SK-N-SH (cell line): Measurements from ENCODE around the gene REC8.

Experiments used
- RCOR1 ChIP-seq: fragments of 150-350 bp; IDR thresholded peaks from 2 replicates; pipeline ENCODE4 v1.6.1; 2017; ENCODE audit warnings: antibody characterized with exemption, low read length
- RFX5 ChIP-seq: IDR thresholded peaks from 2 replicates; pipeline ENCODE4 v1.6.1; 2012; ENCODE audit warnings: mild to moderate bottlenecking, improper control_type of control experiment, low read length
- RXRA ChIP-seq: IDR thresholded peaks from 2 replicates; pipeline ENCODE4 v1.4.0; 2012; ENCODE audit warnings: low read depth, mild to moderate bottlenecking, borderline replicate concordance
- SMC3 ChIP-seq: IDR thresholded peaks from 2 replicates; pipeline ENCODE4 v1.6.1; 2012; ENCODE audit warnings: low read depth, low read length, improper control_type of control experiment
- TAF1 ChIP-seq: IDR thresholded peaks from 2 replicates; pipeline ENCODE4 v1.6.1; 2012; ENCODE audit warnings: low read depth, mild to moderate bottlenecking, low read length, moderate library complexity, borderline replicate concordance
- TF ChIP-seq, protein P1 (sequence below): IDR thresholded peaks from 2 replicates; pipeline ENCODE4 v1.4.0; 2012; ENCODE audit warnings: low read depth
- TF ChIP-seq, protein P2 (sequence below): fragments of 200-600 bp; sonication (generic); IDR thresholded peaks from 2 replicates; pipeline ENCODE4 v1.6.1; 2017; ENCODE audit warnings: antibody characterized with exemption, mild to moderate bottlenecking, moderate library complexity
- TF ChIP-seq, protein P3 (sequence below): IDR thresholded peaks from 2 replicates; pipeline ENCODE4 v1.6.1; 2012; ENCODE audit warnings: mild to moderate bottlenecking, low read depth, low read length, moderate library complexity

DNA sequence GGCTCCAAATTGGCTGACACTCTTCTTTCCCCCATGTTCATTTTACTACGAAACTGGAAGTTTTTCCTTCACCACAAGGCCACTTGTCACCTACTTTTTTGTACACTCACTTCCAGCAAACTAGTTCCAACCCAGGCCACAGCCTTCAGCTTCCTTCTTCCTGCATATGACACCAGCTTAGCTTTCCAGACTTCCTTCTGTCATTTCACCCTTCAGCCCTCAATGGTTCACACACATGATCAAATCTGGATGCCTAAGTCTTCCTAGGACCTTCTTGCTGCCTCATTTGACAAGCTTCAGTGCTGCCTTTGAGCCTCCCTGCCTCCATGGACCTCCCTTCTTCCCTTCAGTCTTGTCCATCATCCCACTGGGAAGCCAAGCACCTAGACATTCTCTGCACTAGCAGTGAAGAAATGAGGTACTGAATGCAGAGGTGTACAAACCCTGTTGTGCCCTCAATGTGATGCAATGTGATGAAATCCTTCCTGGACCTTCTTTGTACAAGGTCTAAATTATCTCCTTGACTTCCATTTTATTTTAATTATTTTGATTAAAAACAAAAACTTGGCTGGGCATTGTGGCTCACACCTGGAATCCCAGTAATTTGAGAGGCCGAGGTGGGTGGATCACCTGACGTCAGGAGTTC, 4.3 kb upstream of the REC8 start:
- TF ChIP-seq, protein P1, sequence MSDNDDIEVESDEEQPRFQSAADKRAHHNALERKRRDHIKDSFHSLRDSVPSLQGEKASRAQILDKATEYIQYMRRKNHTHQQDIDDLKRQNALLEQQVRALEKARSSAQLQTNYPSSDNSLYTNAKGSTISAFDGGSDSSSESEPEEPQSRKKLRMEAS = no peak
- TF ChIP-seq, protein P2, sequence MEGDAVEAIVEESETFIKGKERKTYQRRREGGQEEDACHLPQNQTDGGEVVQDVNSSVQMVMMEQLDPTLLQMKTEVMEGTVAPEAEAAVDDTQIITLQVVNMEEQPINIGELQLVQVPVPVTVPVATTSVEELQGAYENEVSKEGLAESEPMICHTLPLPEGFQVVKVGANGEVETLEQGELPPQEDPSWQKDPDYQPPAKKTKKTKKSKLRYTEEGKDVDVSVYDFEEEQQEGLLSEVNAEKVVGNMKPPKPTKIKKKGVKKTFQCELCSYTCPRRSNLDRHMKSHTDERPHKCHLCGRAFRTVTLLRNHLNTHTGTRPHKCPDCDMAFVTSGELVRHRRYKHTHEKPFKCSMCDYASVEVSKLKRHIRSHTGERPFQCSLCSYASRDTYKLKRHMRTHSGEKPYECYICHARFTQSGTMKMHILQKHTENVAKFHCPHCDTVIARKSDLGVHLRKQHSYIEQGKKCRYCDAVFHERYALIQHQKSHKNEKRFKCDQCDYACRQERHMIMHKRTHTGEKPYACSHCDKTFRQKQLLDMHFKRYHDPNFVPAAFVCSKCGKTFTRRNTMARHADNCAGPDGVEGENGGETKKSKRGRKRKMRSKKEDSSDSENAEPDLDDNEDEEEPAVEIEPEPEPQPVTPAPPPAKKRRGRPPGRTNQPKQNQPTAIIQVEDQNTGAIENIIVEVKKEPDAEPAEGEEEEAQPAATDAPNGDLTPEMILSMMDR = no peak
- TF ChIP-seq SMC3 = no peak
- TF ChIP-seq, protein P3, sequence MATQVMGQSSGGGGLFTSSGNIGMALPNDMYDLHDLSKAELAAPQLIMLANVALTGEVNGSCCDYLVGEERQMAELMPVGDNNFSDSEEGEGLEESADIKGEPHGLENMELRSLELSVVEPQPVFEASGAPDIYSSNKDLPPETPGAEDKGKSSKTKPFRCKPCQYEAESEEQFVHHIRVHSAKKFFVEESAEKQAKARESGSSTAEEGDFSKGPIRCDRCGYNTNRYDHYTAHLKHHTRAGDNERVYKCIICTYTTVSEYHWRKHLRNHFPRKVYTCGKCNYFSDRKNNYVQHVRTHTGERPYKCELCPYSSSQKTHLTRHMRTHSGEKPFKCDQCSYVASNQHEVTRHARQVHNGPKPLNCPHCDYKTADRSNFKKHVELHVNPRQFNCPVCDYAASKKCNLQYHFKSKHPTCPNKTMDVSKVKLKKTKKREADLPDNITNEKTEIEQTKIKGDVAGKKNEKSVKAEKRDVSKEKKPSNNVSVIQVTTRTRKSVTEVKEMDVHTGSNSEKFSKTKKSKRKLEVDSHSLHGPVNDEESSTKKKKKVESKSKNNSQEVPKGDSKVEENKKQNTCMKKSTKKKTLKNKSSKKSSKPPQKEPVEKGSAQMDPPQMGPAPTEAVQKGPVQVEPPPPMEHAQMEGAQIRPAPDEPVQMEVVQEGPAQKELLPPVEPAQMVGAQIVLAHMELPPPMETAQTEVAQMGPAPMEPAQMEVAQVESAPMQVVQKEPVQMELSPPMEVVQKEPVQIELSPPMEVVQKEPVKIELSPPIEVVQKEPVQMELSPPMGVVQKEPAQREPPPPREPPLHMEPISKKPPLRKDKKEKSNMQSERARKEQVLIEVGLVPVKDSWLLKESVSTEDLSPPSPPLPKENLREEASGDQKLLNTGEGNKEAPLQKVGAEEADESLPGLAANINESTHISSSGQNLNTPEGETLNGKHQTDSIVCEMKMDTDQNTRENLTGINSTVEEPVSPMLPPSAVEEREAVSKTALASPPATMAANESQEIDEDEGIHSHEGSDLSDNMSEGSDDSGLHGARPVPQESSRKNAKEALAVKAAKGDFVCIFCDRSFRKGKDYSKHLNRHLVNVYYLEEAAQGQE = no peak
- TF ChIP-seq RXRA = no peak
- no peak for TF ChIP-seq RCOR1
- TF ChIP-seq RFX5 = no peak
- no peak for TF ChIP-seq TAF1
